ENCODE measurements around the gene STEAP4.

Gene STEAP4

DNA sequence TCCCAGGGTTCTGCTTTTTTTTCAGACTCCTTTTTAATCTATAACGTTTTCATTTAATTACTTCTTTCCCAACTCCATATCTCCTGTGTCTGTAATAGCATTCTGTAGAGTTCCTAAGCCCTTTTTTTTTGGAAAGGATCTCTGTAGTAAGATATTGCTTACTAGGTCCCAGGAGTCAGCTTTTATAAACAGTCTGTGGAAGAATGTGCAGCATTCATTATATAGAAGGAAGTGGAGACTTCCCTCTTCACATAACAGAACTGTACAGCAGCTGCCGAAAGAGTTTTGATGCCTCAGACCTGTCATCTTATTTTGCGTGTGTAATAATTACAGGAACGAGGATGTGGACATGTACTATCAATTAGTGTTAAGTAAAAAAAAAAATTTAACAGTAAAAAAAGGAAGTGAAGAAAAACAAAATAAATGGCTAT, 7.4 kb upstream of the STEAP4 start:
- TF ChIP-seq, protein P1, sequence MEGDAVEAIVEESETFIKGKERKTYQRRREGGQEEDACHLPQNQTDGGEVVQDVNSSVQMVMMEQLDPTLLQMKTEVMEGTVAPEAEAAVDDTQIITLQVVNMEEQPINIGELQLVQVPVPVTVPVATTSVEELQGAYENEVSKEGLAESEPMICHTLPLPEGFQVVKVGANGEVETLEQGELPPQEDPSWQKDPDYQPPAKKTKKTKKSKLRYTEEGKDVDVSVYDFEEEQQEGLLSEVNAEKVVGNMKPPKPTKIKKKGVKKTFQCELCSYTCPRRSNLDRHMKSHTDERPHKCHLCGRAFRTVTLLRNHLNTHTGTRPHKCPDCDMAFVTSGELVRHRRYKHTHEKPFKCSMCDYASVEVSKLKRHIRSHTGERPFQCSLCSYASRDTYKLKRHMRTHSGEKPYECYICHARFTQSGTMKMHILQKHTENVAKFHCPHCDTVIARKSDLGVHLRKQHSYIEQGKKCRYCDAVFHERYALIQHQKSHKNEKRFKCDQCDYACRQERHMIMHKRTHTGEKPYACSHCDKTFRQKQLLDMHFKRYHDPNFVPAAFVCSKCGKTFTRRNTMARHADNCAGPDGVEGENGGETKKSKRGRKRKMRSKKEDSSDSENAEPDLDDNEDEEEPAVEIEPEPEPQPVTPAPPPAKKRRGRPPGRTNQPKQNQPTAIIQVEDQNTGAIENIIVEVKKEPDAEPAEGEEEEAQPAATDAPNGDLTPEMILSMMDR (IDR thresholded peaks at IDR 0.05) = no peak
- no peaks in the 10 kb centered on the region for H3K9me3 ChIP-seq
- H3K4me1 ChIP-seq (ENCODE audit: control insufficient read depth in 1 of 2, insufficient read depth in 1 of 2, low read depth in 1 of 2, low read length in 1 of 2) = peaks cover 70% of the 10 kb centered on the region in 2 experiments
- H3K27ac ChIP-seq = peak overlapping the region; percentile 74
- no peaks in the 10 kb centered on the region for H3K36me3 ChIP-seq
- H3K27me3 ChIP-seq = no peaks in the 10 kb centered on the region
- H3K4me3 ChIP-seq (ENCODE audit: low read depth in 1 of 2, low read length in 1 of 2) = peak overlapping the region in 1 of 2 experiments; percentile 24

GRCh38 chr7:88312061-88312663, 5.5 kb upstream of the STEAP4 start:
- TF ChIP-seq, protein P1 (IDR thresholded peaks at IDR 0.05) = no peak
- Histone ChIP-seq H3K4me3 (ENCODE audit: low read depth in 1 of 2, low read length in 1 of 2) (no peak overlapping the region), H3K36me3 (no peaks in the 10 kb centered on the region), H3K9me3 (no peaks in the 10 kb centered on the region), H3K27me3 (no peaks in the 10 kb centered on the region), H3K27ac (peak overlapping the region; percentile 67), H3K4me1 (ENCODE audit: control insufficient read depth in 1 of 2, insufficient read depth in 1 of 2, low read depth in 1 of 2, low read length in 1 of 2) (peaks cover 64 to 67% of the 10 kb centered on the region in 2 experiments)

DNA sequence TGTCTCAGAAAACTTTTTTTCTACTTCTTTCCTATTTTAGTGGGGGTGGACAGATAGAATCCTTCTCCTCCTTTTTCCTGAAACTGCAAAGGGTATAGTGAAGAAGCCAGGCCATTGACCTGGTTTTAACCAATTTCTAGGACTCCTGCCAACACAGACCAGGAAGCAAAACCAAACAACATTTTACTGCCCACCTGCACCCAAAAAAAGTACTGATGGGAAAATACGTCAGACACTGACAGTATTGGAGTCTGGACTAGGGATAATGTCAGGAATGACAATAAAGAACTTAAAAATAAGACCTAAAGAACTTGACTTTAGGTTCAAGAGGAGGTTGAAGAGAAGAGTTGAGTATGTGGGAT, 5.0 kb upstream of the STEAP4 start:
- TF ChIP-seq, protein P1 (IDR thresholded peaks at IDR 0.05) = no peak
- Histone ChIP-seq H3K27me3 (no peaks in the 10 kb centered on the region), H3K27ac (peak overlapping the region; percentile 67), H3K9me3 (no peaks in the 10 kb centered on the region), H3K4me1 (ENCODE audit: control insufficient read depth in 1 of 2, insufficient read depth in 1 of 2, low read depth in 1 of 2, low read length in 1 of 2) (peaks cover 63 to 67% of the 10 kb centered on the region in 2 experiments), H3K36me3 (no peaks in the 10 kb centered on the region), H3K4me3 (ENCODE audit: low read depth in 1 of 2, low read length in 1 of 2) (no peak overlapping the region)

DNA sequence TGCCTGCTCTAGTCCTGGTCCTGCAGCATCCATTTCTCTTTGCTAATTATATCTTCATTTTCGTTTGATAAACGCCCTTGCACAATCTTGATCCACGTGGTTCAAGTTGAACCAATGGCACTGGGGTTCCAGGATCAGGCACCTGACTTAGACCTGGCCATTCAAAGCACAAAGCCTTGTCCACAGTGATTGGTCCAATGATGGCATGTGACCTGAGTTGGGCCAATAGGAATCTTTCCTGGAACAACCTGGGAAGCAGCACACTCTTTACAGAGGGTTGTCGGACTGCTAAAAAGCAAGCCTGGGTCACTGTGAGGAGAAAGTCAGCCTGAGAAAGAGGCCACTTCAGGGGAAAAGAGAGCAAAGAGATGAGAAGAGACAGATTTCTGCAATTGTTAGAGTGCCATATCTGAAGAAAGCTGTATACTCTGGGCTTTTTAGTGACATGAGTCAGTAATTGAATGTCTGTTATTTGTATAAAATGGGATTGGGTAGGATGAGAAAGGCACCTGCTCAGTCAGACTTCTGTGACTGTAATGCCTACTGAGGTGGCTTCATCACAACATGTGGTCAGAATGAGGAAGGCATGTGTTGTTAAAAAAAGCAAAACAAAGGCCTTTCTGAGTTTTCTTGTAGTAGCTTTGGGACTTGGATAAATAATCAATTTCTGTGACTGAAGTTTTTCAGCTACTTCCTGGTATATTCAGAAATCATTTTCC, 4.4 kb upstream of the STEAP4 start:
- Histone ChIP-seq H3K27ac (peak overlapping the region; percentile 67), H3K27me3 (no peaks in the 10 kb centered on the region), H3K4me1 (ENCODE audit: control insufficient read depth in 1 of 2, insufficient read depth in 1 of 2, low read depth in 1 of 2, low read length in 1 of 2) (peaks cover 57 to 64% of the 10 kb centered on the region in 2 experiments), H3K9me3 (no peaks in the 10 kb centered on the region), H3K36me3 (no peaks in the 10 kb centered on the region), H3K4me3 (ENCODE audit: low read depth in 1 of 2, low read length in 1 of 2) (no peak overlapping the region)
- TF ChIP-seq, protein P1 (IDR thresholded peaks at IDR 0.05) = no peak

GRCh38 chr7:88309819-88310218, 3.1 kb upstream of the STEAP4 start:
- TF ChIP-seq, protein P1 (IDR thresholded peaks at IDR 0.05) = no peak
- H3K9me3 ChIP-seq = no peaks in the 10 kb centered on the region
- H3K36me3 ChIP-seq = no peaks in the 10 kb centered on the region
- no peaks in the 10 kb centered on the region for H3K27me3 ChIP-seq
- H3K4me3 ChIP-seq (ENCODE audit: low read depth in 1 of 2, low read length in 1 of 2) = no peak overlapping the region
- no peak overlapping the region for H3K27ac ChIP-seq
- peaks cover 46 to 62% of the 10 kb centered on the region in 2 experiments for H3K4me1 ChIP-seq (ENCODE audit: control insufficient read depth in 1 of 2, insufficient read depth in 1 of 2, low read depth in 1 of 2, low read length in 1 of 2)

Measured in neutrophil (primary cell).